ENCODE data around the gene PCDHA12.
"Not testable (repeated sequence)": the region's sequence is repeated elsewhere in the genome, so short reads cannot be mapped to it uniquely, and the experiment has no call there.

PCDHA12 gene

GRCh38 chr5:140875085-140876065, at the start of gene PCDHA12:
TSS of gene PCDHA12 (plus strand) at chr5:140875308. CDS start at chr5:140875473, 165 bp downstream.
- no peak within 1 kb of the TSS for H3K4me3 ChIP-seq (ENCODE audit: low read length)
- H3K9me3 ChIP-seq (ENCODE audit: control insufficient read depth, low read length): no peaks in the 10 kb centered on the region
- no peak within 1 kb of the TSS for H3K9ac ChIP-seq (ENCODE audit: low read length)

GRCh38 chr5:140827704-140828361, 47.3 kb upstream of the PCDHA12 start, which contains the start of gene PCDHA6:
TSS of gene PCDHA6 (plus strand) at chr5:140827960. CDS start at chr5:140828092, 132 bp downstream.
- Histone ChIP-seq H3K27me3 (ENCODE audit: control insufficient read depth, insufficient read depth, low read length) (no peaks in the 10 kb centered on the region), H3K9me3 (ENCODE audit: control insufficient read depth, low read length) (no peaks in the 10 kb centered on the region), H3K9ac (ENCODE audit: low read length) (no peak within 1 kb of the TSS), H3K4me1 (ENCODE audit: control insufficient read depth, insufficient read depth, low read length) (no peaks in the 10 kb centered on the region), H3K4me3 (ENCODE audit: low read length) (no peak within 1 kb of the TSS), H3K36me3 (ENCODE audit: control insufficient read depth, insufficient read depth, low read length) (no peaks in the 10 kb centered on the region)

More at GRCh38 chr5:140875085-140876065, at the start of gene PCDHA12:
- H3K4me1 ChIP-seq (ENCODE audit: control insufficient read depth, insufficient read depth, low read length): no peaks in the 10 kb centered on the region
- H3K27me3 ChIP-seq (ENCODE audit: control insufficient read depth, insufficient read depth, low read length): peaks cover 4% of the 10 kb centered on the region
- H3K36me3 ChIP-seq (ENCODE audit: control insufficient read depth, insufficient read depth, low read length): no peaks in the 10 kb centered on the region

GRCh38 chr5:140828362-140828737, 46.8 kb upstream of the PCDHA12 start:
- Histone ChIP-seq H3K4me3 (ENCODE audit: low read length) (no peak overlapping the region), H3K4me1 (ENCODE audit: control insufficient read depth, insufficient read depth, low read length) (no peaks in the 10 kb centered on the region), H3K27me3 (ENCODE audit: control insufficient read depth, insufficient read depth, low read length) (no peaks in the 10 kb centered on the region), H3K9ac (ENCODE audit: low read length) (no peak overlapping the region), H3K36me3 (ENCODE audit: control insufficient read depth, insufficient read depth, low read length) (no peaks in the 10 kb centered on the region), H3K9me3 (ENCODE audit: control insufficient read depth, low read length) (no peaks in the 10 kb centered on the region)

GRCh38 chr5:140829511-140830501, 45.3 kb upstream of the PCDHA12 start:
- not testable (repeated sequence) for H3K36me3 ChIP-seq (ENCODE audit: control insufficient read depth, insufficient read depth, low read length); H3K27me3 ChIP-seq (ENCODE audit: control insufficient read depth, insufficient read depth, low read length); H3K4me3 ChIP-seq (ENCODE audit: low read length); H3K9ac ChIP-seq (ENCODE audit: low read length); H3K9me3 ChIP-seq (ENCODE audit: control insufficient read depth, low read length); H3K4me1 ChIP-seq (ENCODE audit: control insufficient read depth, insufficient read depth, low read length)

- H3K27me3 ChIP-seq (ENCODE audit: control insufficient read depth, insufficient read depth, low read length): no peaks in the 10 kb centered on the region
- H3K4me1 ChIP-seq (ENCODE audit: control insufficient read depth, insufficient read depth, low read length): no peaks in the 10 kb centered on the region
- H3K9me3 ChIP-seq (ENCODE audit: control insufficient read depth, low read length): no peaks in the 10 kb centered on the region
- no peaks in the 10 kb centered on the region for H3K36me3 ChIP-seq (ENCODE audit: control insufficient read depth, insufficient read depth, low read length)
- no peak within 1 kb of the TSS for H3K4me3 ChIP-seq (ENCODE audit: low read length)
- no peak within 1 kb of the TSS for H3K9ac ChIP-seq (ENCODE audit: low read length)
These were observed 41.1 kb upstream of the PCDHA12 start, which contains the start of gene PCDHA7 for GRCh38 chr5:140833993-140834392. TSS of gene PCDHA7 (plus strand) at chr5:140834269. CDS start at chr5:140834384, 115 bp downstream.

- H3K9ac ChIP-seq (ENCODE audit: low read length); H3K9me3 ChIP-seq (ENCODE audit: control insufficient read depth, low read length); H3K27me3 ChIP-seq (ENCODE audit: control insufficient read depth, insufficient read depth, low read length); H3K36me3 ChIP-seq (ENCODE audit: control insufficient read depth, insufficient read depth, low read length); H3K4me3 ChIP-seq (ENCODE audit: low read length); H3K4me1 ChIP-seq (ENCODE audit: control insufficient read depth, insufficient read depth, low read length): not testable (repeated sequence)
These were observed 40.6 kb upstream of the PCDHA12 start for GRCh38 chr5:140834439-140835008.

GRCh38 chr5:140835622-140836510, 39.2 kb upstream of the PCDHA12 start:
- Histone ChIP-seq H3K4me3 (ENCODE audit: low read length) (no peak overlapping the region), H3K36me3 (ENCODE audit: control insufficient read depth, insufficient read depth, low read length) (no peaks in the 10 kb centered on the region), H3K9me3 (ENCODE audit: control insufficient read depth, low read length) (no peaks in the 10 kb centered on the region), H3K4me1 (ENCODE audit: control insufficient read depth, insufficient read depth, low read length) (no peaks in the 10 kb centered on the region), H3K27me3 (ENCODE audit: control insufficient read depth, insufficient read depth, low read length) (no peaks in the 10 kb centered on the region), H3K9ac (ENCODE audit: low read length) (no peak overlapping the region)

GRCh38 chr5:140840978-140841962, 33.8 kb upstream of the PCDHA12 start, which contains the start of gene PCDHA8:
TSS of gene PCDHA8 (plus strand) at chr5:140841187. CDS start at chr5:140841322, 135 bp downstream.
- no peaks in the 10 kb centered on the region for H3K9me3 ChIP-seq (ENCODE audit: control insufficient read depth, low read length)
- H3K4me1 ChIP-seq (ENCODE audit: control insufficient read depth, insufficient read depth, low read length): no peaks in the 10 kb centered on the region
- H3K9ac ChIP-seq (ENCODE audit: low read length): no peak within 1 kb of the TSS
- H3K36me3 ChIP-seq (ENCODE audit: control insufficient read depth, insufficient read depth, low read length): no peaks in the 10 kb centered on the region
- H3K27me3 ChIP-seq (ENCODE audit: control insufficient read depth, insufficient read depth, low read length): no peaks in the 10 kb centered on the region
- no peak within 1 kb of the TSS for H3K4me3 ChIP-seq (ENCODE audit: low read length)

GRCh38 chr5:140842798-140843733, 32.0 kb upstream of the PCDHA12 start:
- Histone ChIP-seq H3K9me3 (ENCODE audit: control insufficient read depth, low read length) (no peaks in the 10 kb centered on the region), H3K4me3 (ENCODE audit: low read length) (no peak overlapping the region), H3K9ac (ENCODE audit: low read length) (no peak overlapping the region), H3K36me3 (ENCODE audit: control insufficient read depth, insufficient read depth, low read length) (no peaks in the 10 kb centered on the region), H3K4me1 (ENCODE audit: control insufficient read depth, insufficient read depth, low read length) (no peaks in the 10 kb centered on the region), H3K27me3 (ENCODE audit: control insufficient read depth, insufficient read depth, low read length) (no peaks in the 10 kb centered on the region)

All from mucosa of stomach (tissue), 1 donor.